HG03139 (cell line): ENCODE measurements around the gene MAN2B2.
"Not testable (repeated sequence)": the region's sequence is repeated elsewhere in the genome, so short reads cannot be mapped to it uniquely, and the experiment has no call there.

Source experiments
- ATAC-seq: cut with Tn5 transposase; IDR thresholded peaks from one replicate; pipeline ENCODE4 v1.9.1; 2021; ENCODE audit not compliant: unreplicated experiment

Gene MAN2B2

DNA sequence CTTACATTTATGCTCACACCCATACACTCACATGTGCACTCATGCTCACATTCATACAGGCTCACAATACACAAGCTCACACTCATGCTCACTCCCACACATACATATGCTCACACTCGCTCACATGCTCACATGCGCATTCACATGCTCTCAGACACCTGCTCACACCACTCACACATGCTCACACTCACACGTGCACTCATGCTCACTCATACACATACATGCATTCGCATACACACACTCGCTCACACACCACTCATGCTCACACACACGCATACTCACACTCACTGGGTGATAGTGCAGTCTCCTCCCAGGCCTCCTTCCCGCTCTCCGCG, 90.3 kb downstream of the MAN2B2 start:
- no peak for ATAC-seq

DNA sequence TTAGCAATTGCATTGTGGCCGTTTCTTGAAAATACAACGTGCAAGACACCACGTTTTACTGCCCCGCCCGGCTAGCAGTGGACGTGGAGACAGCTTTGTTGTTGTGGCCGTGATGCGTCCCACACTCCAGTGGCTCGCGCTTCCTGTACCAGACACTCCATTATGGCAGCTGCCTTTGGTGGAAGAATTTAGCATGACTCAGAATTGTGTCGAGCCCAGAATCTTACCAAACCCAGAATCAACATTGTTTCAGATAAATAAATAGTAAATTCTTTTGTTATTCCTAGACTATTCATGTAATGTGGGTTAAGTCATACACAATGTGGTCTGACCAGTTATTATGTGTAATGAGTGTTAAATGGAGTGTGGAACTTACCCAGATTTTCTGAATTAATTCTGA, 93.4 kb downstream of the MAN2B2 start:
- ATAC-seq: no peak

DNA sequence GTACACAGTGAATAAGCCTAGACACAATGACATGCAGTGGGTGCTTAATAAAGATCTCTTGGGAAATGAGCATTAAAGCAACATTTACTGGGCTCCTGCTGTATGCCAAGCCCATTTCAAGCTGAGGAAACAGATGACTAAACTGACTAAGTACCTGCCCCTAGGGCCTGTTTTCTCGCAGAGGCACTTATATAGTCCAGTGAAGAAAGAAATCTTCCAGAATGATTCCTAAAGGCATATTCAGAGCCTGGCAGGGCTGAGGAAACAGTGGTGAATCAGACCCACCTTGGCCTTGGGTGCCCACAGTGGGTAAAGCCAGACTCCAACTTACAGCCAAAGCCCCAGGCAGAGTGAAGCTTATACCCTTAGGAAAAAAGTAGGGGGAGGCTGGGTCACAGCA, 96.7 kb downstream of the MAN2B2 start:
- ATAC-seq: no peak

DNA sequence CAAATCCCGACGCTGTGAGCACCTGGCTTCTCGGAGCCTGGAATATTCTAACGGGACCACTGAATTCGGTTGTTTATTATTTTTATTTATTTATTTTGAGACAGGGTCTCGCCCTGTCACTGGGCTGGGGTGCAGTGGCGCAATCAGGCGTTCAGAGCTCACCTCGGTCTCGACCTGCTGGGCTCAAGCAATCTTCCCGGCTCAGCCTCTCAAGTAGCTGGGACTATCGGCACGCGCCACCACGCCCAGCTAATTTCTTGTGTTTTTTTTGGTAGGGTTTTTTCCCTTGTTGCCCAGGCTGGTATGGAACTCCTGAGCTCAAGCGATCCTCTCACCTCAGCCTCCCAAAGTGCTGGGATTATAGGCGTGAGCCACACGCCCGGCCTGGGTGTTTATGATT, 97.1 kb downstream of the MAN2B2 start:
- no peak for ATAC-seq

DNA sequence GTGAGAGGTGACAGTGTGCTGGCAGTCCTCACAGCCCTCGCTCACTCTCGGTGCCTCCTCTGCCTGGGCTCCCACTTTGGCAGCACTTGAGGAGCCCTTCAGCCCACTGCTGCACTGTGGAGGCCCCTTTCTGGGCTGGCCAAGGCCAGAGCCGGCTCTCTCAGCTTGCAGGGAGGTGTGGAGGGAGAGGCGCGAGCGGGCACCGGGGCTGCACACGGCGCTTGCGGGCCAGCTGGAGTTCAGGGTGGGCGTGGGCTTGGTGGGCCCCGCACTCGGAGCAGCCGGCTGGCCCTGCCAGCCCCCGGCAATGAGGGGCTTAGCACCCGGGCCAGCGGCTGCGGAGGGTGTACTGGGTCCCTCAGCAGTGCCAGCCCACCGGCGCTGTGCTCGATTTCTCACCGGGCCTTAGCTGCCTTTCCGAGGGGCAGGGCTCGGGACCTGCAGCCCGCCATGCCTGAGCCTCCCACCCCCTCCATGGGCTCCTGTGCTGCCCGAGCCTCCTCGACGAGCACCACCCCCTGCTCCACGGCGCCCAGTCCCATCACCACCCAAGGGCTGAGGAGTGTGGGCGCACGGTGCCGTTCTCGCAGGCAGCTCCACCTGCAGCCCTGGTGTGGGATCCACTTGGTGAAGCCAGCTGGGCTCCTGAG, 97.7 kb downstream of the MAN2B2 start:
- not testable (repeated sequence) for ATAC-seq
